ENCODE measurements around the gene PTPRT. TPM values are rescaled to one million over a fixed set of nuclear protein-coding genes. Genes with fewer than 3 reads are reported as not detected.

Gene PTPRT
- total and polyA plus RNA-seq, 2 experiments from 2014 or later: not detected

GRCh38 chr20:42594659-42595058, 595.0 kb downstream of the PTPRT start (continued):
- no peak for TF ChIP-seq ZNF462 (CRISPR knock-in tag; IDR thresholded peaks at IDR 0.05)
- no peak for TF ChIP-seq EZH2 (IDR thresholded peaks at IDR 0.05; ENCODE audit: low read depth, unreplicated experiment)
- TF ChIP-seq CTCF (conservative IDR thresholded peaks at IDR 0.05; ENCODE audit: low read depth in 2 of 2): no peak
- no peak for TF ChIP-seq ETS1 (IDR thresholded peaks at IDR 0.05)
- no peak for TF ChIP-seq EZH2phosphoT487 (IDR thresholded peaks at IDR 0.05; ENCODE audit: unreplicated experiment)

- H3K27me3 Mint-ChIP-seq (ENCODE audit: insufficient read depth, low read depth, poor library complexity): peaks cover 1% of the 10 kb centered on the region
- H3K9me2 ChIP-seq (ENCODE audit: insufficient read depth): no peaks in the 10 kb centered on the region
- no peak for ATAC-seq
- H3K4me2 ChIP-seq: no peak overlapping the region
- H3K4me3 ChIP-seq: no peak overlapping the region
- no peak overlapping the region for H3K4me3 Mint-ChIP-seq
- no peak overlapping the region for H2AFZ ChIP-seq
- no peaks in the 10 kb centered on the region for H3K4me1 Mint-ChIP-seq
- H3K4me1 ChIP-seq (ENCODE audit: insufficient read depth): no peaks in the 10 kb centered on the region
- H4K20me1 ChIP-seq (replicated peaks; ENCODE audit: insufficient read depth): no peaks in the 10 kb centered on the region
- peaks cover 28% of the 10 kb centered on the region for H3K36me3 Mint-ChIP-seq (ENCODE audit: low read depth)
- H3K36me3 ChIP-seq (ENCODE audit: insufficient read depth): peaks cover 3% of the 10 kb centered on the region; the same call in 1 of the 2 replicates
- H3F3A ChIP-seq (replicated peaks; ENCODE audit: low read depth): no peaks in the 10 kb centered on the region
- H3K27me3 ChIP-seq (ENCODE audit: insufficient read depth): no peaks in the 10 kb centered on the region
- H3K9me3 Mint-ChIP-seq: peaks cover 98% of the 10 kb centered on the region
- H3K27ac ChIP-seq (ENCODE audit: low read depth): no peak overlapping the region
- no peak overlapping the region for H3K27ac Mint-ChIP-seq
- no peaks in the 10 kb centered on the region for H3K79me2 ChIP-seq (replicated peaks; ENCODE audit: insufficient read depth)
- no peak for DNase-seq (ENCODE audit: low spot score)
- TF ChIP-seq POLR2AphosphoS5 (IDR thresholded peaks at IDR 0.05; ENCODE audit: low read depth) (no peak), ZNF331 (CRISPR knock-in tag; IDR thresholded peaks at IDR 0.05; ENCODE audit: low read depth) (no peak), NANOG (IDR thresholded peaks at IDR 0.05; ENCODE audit: borderline replicate concordance) (no peak), CREB1 (CRISPR knock-in tag; IDR thresholded peaks at IDR 0.05; ENCODE audit: low read depth) (no peak), JUNB (IDR thresholded peaks at IDR 0.05; ENCODE audit: unreplicated experiment) (no peak), STAT1 (IDR thresholded peaks at IDR 0.05; ENCODE audit: unreplicated experiment) (no peak), ETS1 (IDR thresholded peaks at IDR 0.05) (no peak), EZH2 (IDR thresholded peaks at IDR 0.05; ENCODE audit: low read depth, unreplicated experiment) (no peak), CTCF (conservative IDR thresholded peaks at IDR 0.05; ENCODE audit: low read depth in 2 of 2) (no peak), ZNF114 (CRISPR knock-in tag; IDR thresholded peaks at IDR 0.05) (no peak)
Measured at GRCh38 chr20:42594011-42594410, 595.7 kb downstream of the PTPRT start.
